Measurements from ENCODE around the gene OR6B2. TPM values are rescaled to one million over a fixed set of nuclear protein-coding genes. Genes with fewer than 3 reads are reported as not detected.
"Not testable (repeated sequence)": the region's sequence is repeated elsewhere in the genome, so short reads cannot be mapped to it uniquely, and the experiment has no call there.

Gene OR6B2
- total RNA-seq, 1 donor = not detected

DNA sequence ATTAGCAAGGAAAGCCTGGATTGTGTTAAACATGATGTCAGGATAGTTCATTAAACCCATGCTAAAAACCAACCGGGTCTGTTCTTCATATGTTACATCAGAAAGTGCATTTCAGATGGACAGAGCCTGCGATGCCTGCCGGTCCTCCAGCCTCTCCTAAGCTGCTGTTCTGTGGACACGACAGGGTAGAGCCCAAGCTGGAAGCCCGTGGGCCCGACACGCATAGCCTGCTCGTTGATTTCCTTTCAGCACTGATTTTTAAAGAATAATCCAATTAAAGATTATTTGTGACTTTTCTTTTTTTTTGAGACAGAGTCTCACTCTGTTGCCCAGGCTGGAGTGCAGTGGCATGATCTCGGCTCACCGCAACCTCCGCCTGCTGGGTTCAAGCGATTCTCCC is 22.3 kb upstream of the OR6B2 start:
- TF ChIP-seq, protein P1, sequence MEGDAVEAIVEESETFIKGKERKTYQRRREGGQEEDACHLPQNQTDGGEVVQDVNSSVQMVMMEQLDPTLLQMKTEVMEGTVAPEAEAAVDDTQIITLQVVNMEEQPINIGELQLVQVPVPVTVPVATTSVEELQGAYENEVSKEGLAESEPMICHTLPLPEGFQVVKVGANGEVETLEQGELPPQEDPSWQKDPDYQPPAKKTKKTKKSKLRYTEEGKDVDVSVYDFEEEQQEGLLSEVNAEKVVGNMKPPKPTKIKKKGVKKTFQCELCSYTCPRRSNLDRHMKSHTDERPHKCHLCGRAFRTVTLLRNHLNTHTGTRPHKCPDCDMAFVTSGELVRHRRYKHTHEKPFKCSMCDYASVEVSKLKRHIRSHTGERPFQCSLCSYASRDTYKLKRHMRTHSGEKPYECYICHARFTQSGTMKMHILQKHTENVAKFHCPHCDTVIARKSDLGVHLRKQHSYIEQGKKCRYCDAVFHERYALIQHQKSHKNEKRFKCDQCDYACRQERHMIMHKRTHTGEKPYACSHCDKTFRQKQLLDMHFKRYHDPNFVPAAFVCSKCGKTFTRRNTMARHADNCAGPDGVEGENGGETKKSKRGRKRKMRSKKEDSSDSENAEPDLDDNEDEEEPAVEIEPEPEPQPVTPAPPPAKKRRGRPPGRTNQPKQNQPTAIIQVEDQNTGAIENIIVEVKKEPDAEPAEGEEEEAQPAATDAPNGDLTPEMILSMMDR (IDR thresholded peaks at IDR 0.05; ENCODE audit: insufficient read depth, low read length) = no peak
- DNase-seq (ENCODE audit: low read depth) = no peak

DNA sequence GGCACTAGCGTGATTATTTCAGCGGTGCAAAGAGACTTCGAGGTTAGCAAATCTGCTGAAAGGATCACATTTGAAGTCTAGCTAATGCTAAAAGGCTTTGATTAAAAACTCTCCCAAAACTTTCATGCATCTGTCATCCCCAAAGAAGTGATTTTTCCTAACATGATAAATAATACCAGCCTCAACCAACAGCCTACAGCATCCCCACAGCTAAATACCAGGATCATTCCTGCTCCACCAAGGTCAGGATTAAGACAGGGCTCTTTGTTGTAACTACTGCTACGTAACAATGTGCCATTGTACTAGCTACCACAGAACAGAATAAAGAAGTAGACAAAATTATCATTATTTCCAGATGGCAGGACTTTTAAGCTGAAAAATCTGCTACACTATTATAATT is 21.5 kb upstream of the OR6B2 start:
- no peak for DNase-seq (ENCODE audit: low read depth)
- TF ChIP-seq, protein P1 (IDR thresholded peaks at IDR 0.05; ENCODE audit: insufficient read depth, low read length) = no peak
- H3K4me3 ChIP-seq (ENCODE audit: low read depth, low read length) = no peak overlapping the region

More for the DNA sequence above, 22.3 kb upstream of the OR6B2 start:
- no peak overlapping the region for H3K4me3 ChIP-seq (ENCODE audit: low read depth, low read length)

DNA sequence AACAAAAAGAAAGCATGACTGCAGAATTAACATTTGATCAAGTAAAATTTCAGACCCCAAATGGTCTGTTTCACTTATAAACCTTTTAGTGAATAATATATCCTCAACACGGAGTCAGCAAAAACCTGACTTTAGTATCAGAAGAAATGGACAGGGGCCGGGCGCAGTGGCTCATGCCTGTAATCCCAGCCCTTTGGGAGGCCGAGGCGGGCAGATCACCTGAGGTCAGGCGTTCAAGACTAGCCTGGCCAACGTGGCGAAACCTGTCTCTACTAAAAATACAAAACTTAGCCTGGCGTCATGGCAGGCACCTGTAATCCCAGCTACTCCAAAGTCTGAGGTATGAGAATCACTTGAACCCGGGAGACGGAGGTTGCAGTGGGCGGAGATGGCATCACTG is 20.0 kb upstream of the OR6B2 start:
- H3K4me3 ChIP-seq (ENCODE audit: low read depth, low read length) = no peak overlapping the region
- TF ChIP-seq, protein P1 (IDR thresholded peaks at IDR 0.05; ENCODE audit: insufficient read depth, low read length) = no peak
- no peak for DNase-seq (ENCODE audit: low read depth)

DNA sequence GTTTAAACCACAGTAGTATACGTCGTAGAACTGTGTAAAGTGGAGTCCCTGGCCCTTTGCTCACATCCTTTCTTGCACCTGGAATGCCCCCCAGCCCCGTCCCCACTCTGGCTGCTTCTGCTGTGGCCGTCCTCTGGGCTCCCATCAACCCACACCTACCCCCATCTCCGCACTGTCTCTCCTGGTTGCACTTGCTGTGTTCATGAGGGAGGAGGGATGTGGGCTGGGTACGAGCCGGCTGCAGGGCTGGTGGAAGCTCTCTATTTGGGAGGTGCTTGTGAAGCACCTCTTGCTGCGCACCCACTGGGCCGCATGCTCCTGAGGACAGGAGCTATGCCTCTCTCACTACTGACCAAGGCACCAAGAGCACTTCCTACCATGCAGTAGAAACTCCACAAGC is 18.0 kb upstream of the OR6B2 start:
- no peak overlapping the region for H3K4me3 ChIP-seq (ENCODE audit: low read depth, low read length)
- TF ChIP-seq, protein P1 (IDR thresholded peaks at IDR 0.05; ENCODE audit: insufficient read depth, low read length) = no peak
- DNase-seq (ENCODE audit: low read depth) = no peak

DNA sequence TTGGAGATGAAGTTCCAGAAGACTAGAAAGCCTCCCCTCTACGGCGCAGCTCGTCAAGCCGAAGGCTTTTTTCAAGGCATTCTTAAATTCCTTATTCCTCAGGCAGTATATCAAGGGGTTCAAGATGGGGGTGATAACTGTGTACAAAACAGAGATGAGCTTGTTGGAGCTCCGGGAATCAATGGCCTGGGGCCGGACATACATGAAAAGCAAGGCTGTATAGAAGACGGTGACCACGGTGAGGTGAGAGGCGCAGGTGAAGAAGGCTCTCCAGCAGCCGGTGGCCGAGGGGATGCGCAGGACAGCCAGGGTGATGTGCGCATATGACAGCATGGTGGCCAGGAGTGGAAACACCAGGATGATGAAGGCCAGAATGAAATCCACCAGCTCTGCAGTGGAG is 14.9 kb upstream of the OR6B2 start:
- TF ChIP-seq, protein P1 (IDR thresholded peaks at IDR 0.05; ENCODE audit: insufficient read depth, low read length) = no peak
- no peak overlapping the region for H3K4me3 ChIP-seq (ENCODE audit: low read depth, low read length)
- DNase-seq (ENCODE audit: low read depth) = no peak

DNA sequence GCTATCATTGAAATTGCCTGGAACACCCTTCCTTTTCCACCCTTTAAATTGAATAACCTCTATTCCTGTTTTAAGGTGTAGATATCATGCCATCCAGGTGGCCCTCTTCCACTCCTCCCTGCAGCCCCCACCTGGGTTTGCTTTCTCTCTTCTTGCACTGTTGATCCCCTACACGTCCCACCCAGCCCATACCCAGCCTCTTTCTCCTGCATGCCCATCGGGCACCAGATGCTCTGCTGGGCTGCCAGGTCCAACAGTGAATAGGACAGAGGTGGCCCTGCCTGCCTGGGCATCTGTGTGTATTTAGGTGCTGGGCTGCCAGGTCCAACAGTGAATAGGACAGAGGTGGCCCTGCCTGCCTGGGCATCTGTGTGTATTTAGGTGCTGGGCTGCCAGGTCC is 13.9 kb upstream of the OR6B2 start:
- not testable (repeated sequence) for DNase-seq (ENCODE audit: low read depth); H3K4me3 ChIP-seq (ENCODE audit: low read depth, low read length)

DNA sequence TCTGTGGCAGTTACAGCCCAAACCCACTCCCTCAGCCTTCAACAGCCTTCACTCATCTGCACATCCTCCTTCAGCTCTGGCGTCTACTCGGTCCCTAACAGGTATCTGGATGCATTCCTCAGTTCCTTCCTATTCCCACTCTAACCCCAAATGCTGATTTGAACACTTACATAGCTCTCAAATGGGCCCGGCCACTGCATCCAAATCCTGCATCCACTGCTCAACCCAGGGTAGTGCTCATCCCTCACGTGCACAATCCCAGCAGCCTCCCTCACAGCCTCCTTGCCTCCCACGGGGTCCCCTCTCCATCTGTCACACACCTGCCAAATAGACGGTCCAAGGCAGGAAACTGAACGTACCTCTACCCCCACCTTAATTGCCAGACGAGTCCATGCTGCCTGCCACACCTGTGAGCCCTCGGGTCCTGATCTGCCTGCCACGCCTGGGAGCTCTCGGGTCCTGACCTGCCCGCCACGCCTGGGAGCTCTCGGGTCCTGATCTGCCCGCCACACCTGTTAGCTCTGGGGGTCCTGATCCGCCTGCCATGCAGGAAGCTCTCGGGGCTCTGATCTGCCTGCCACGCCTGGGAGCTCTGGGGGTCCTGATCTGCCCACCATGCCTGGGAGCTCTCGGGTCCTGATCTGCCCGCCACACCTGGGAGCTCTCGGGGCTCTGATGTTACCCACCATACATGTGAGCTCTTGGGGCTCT is 13.2 kb upstream of the OR6B2 start:
- DNase-seq (ENCODE audit: low read depth) = no peak
- TF ChIP-seq, protein P1 (IDR thresholded peaks at IDR 0.05; ENCODE audit: insufficient read depth, low read length) = no peak
- H3K4me3 ChIP-seq (ENCODE audit: low read depth, low read length) = no peak overlapping the region

All from fibroblast of the aortic adventitia (primary cell).